GM21825 (cell line): ENCODE measurements around the gene FSTL3.

Experiments used
- ATAC-seq: cut with Tn5 transposase; IDR thresholded peaks from one replicate; pipeline ENCODE4 v1.9.1; 2021; ENCODE audit warnings: mild to moderate bottlenecking, moderate library complexity; ENCODE audit not compliant: unreplicated experiment

The FSTL3 gene

DNA sequence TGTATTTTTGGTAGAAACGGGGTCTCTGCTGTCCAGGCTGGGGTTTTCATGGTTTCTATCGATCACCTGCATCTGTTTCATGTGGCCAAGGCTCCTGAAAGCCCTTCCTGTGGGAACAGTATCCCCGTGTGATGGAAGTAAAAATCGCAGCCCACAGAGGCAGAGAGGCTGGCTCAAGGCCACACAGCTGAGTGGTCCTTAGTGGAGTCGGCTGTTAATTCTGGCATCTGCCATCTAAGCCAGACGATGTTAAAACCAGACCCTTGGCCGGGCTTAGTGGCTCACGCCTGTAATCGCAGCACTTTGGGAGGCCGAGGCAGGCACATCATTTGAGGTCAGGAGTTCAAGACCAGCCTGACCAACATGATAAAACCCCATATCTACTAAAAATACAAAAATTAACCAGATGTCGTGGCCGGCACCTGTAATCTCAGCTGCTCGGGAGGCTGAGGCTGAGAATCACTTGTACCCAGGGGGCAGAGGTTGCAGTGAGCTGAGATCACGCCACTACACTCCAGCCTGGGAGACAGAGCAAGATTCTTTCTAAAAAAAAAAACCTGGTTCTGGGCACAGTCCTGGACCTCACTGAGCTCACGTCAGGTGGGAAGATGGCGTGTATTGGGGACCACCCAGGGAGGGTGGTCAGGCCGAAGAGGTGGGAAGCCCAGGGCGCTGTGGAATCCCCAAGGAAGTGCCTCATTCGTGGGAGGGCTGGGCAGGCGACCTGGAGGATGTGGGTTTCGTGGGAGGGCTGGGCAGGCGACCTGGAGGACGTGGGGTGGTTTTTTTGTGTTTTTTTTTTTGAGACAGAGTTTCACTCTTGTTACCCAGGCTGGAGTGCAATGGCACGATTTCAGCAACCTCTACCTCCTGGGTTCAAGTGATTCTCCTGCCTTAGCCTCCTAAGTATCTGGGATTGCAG is 56.2 kb downstream of the FSTL3 start:
- ATAC-seq: no peak
